ENCODE results near the gene TEF. TPM values are rescaled to one million over a fixed set of nuclear protein-coding genes. Genes with fewer than 3 reads are reported as not detected.

The TEF gene
- total RNA-seq, 1 donor from 2014 or later = 6.6 TPM

DNA sequence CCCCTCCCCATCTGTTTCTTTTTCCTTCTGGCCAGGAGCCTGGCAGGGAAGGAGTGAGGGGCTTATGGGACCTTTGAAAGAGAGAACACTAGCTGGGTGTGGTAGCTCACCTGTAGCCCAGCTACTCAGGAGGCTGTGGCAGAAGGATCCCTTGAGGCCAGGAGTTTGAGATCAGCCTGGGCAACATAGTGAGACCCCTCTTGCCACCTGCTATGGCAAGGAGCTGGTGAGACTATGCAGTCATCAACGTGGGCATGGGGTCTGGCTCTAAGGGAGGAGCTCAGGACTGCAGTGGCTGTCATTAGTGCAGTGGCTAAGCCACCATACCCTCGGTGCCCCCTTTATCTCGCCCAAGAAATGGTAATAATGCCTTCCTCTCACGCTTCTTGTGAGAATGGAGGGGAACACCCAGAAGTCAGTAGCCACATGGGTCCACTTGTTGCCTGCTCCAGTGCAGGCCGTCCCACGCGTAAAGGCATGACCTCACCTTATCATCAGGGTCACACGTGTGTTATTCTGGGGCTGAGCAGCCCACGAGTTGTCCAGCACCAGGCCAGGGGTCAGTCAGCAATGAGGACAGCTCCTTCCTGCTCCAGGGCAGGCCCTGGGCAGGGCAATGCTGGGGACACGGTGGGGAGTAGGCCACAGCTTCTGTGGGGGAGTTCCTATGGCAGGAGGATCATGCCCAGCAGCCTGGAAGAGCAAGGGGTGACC, 27.7 kb upstream of the TEF start:
- Mint-ChIP-seq H3K9me3 (ENCODE audit: unreplicated experiment) (no peaks in the 10 kb centered on the region), H3K27ac (ENCODE audit: unreplicated experiment) (peak overlapping the region; percentile 67), H3K4me3 (ENCODE audit: unreplicated experiment) (peak overlapping the region; percentile 15), H3K36me3 (ENCODE audit: low read depth, unreplicated experiment) (peaks cover 34% of the 10 kb centered on the region), H3K4me1 (ENCODE audit: unreplicated experiment) (peaks cover 6% of the 10 kb centered on the region), H3K27me3 (ENCODE audit: unreplicated experiment) (peaks cover 14% of the 10 kb centered on the region)
- no peak for DNase-seq (ENCODE audit: low spot score)
- TF ChIP-seq, protein P1, sequence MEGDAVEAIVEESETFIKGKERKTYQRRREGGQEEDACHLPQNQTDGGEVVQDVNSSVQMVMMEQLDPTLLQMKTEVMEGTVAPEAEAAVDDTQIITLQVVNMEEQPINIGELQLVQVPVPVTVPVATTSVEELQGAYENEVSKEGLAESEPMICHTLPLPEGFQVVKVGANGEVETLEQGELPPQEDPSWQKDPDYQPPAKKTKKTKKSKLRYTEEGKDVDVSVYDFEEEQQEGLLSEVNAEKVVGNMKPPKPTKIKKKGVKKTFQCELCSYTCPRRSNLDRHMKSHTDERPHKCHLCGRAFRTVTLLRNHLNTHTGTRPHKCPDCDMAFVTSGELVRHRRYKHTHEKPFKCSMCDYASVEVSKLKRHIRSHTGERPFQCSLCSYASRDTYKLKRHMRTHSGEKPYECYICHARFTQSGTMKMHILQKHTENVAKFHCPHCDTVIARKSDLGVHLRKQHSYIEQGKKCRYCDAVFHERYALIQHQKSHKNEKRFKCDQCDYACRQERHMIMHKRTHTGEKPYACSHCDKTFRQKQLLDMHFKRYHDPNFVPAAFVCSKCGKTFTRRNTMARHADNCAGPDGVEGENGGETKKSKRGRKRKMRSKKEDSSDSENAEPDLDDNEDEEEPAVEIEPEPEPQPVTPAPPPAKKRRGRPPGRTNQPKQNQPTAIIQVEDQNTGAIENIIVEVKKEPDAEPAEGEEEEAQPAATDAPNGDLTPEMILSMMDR (IDR thresholded peaks at IDR 0.05; ENCODE audit: unreplicated experiment) = no peak

DNA sequence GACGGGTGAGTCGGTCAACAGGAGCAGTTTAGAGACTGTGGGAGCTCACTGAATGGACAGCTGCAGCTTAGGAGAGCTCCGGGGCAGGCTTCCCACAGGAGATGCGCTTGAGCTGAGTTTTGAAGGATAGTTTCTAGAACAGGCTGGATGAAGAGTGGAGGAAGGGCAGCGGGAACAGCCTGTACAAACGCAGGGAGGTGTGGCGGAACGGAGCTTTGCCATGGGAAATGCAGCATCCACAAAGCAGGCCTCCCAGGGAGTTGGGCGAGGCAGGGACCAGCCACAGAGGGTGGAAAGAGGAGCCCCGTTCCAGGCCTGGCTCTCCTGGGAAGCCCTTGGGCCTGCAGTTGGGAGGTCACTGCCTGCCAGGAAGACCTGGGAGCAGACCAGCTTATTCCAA, 26.8 kb upstream of the TEF start:
- no peak overlapping the region for H3K27ac Mint-ChIP-seq (ENCODE audit: unreplicated experiment)
- peaks cover 30% of the 10 kb centered on the region for H3K36me3 Mint-ChIP-seq (ENCODE audit: low read depth, unreplicated experiment)
- no peaks in the 10 kb centered on the region for H3K9me3 Mint-ChIP-seq (ENCODE audit: unreplicated experiment)
- peaks cover 6% of the 10 kb centered on the region for H3K4me1 Mint-ChIP-seq (ENCODE audit: unreplicated experiment)
- peaks cover 13% of the 10 kb centered on the region for H3K27me3 Mint-ChIP-seq (ENCODE audit: unreplicated experiment)
- TF ChIP-seq, protein P1 (IDR thresholded peaks at IDR 0.05; ENCODE audit: unreplicated experiment) = no peak
- H3K4me3 Mint-ChIP-seq (ENCODE audit: unreplicated experiment) = no peak overlapping the region
- DNase-seq (ENCODE audit: low spot score) = no peak

DNA sequence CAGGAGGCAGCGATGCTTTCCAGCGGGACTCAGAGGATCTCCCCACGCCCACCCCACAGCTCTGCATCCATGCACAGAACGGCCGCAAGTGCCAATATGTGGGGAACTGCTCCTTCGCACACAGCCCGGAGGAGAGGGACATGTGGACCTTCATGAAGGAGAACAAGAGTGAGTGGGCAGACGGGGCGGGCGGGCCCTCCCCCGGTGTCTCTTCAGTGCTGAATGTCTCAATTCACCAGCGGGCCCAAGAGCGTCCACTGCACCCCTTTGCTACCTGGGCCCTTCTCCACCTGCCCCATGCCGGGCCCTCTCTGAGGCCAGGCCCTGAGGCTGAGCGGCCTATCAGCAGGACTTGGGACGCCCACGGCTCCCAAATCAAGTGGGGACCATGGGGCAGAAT, 25.8 kb upstream of the TEF start:
- TF ChIP-seq, protein P1 (IDR thresholded peaks at IDR 0.05; ENCODE audit: unreplicated experiment) = no peak
- Mint-ChIP-seq H3K9me3 (ENCODE audit: unreplicated experiment) (no peaks in the 10 kb centered on the region), H3K36me3 (ENCODE audit: low read depth, unreplicated experiment) (peaks cover 21% of the 10 kb centered on the region), H3K27ac (ENCODE audit: unreplicated experiment) (no peak overlapping the region), H3K27me3 (ENCODE audit: unreplicated experiment) (peaks cover 7% of the 10 kb centered on the region), H3K4me1 (ENCODE audit: unreplicated experiment) (no peaks in the 10 kb centered on the region), H3K4me3 (ENCODE audit: unreplicated experiment) (no peak overlapping the region)
- no peak for DNase-seq (ENCODE audit: low spot score)

DNA sequence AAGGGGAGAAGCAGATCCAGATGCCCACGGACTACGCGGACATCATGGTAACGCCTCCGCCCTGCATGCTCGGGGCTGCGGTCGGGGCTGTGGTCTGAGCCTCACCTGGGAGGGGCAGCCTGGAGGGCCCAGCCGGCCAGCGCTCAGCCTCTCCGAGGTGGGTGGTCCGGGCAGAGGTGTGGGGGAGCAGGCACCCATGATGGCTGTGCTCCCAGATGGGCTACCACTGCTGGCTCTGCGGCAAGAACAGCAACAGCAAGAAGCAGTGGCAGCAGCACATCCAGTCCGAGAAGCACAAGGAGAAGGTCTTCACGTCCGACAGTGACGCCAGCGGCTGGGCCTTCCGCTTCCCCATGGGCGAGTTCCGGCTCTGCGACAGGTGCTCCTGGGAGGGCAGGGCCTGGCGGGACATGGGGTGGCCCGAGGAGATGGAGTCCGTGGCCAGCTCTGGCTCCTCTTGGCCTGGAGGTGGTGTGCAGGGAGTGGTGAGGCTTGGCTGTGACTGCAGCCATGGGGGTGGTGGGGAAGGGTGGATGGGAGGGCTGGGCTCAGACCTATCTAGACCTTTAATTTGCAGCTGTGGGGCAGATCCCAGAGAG, 25.2 kb upstream of the TEF start:
- Mint-ChIP-seq H3K9me3 (ENCODE audit: unreplicated experiment) (no peaks in the 10 kb centered on the region), H3K27ac (ENCODE audit: unreplicated experiment) (no peak overlapping the region), H3K27me3 (ENCODE audit: unreplicated experiment) (peaks cover 7% of the 10 kb centered on the region), H3K4me3 (ENCODE audit: unreplicated experiment) (no peak overlapping the region), H3K36me3 (ENCODE audit: low read depth, unreplicated experiment) (peaks cover 20% of the 10 kb centered on the region), H3K4me1 (ENCODE audit: unreplicated experiment) (no peaks in the 10 kb centered on the region)
- no peak for DNase-seq (ENCODE audit: low spot score)
- TF ChIP-seq, protein P1 (IDR thresholded peaks at IDR 0.05; ENCODE audit: unreplicated experiment) = no peak

DNA sequence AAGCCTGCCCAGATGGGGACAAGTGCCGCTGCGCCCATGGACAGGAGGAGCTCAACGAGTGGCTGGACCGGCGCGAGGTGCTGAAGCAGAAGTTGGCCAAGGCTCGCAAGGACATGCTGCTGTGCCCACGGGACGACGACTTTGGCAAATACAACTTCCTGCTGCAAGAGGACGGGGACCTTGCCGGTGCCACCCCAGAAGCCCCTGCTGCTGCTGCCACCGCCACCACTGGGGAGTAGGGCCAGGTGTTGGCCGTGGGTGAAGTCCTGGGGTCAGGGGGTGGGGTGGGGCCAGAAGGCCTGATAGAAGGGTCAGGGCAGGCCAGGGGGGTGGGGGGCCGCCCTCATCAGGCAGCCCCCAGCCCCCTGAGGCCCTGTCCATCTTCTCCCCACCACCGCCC, 24.6 kb upstream of the TEF start:
- Mint-ChIP-seq H3K4me3 (ENCODE audit: unreplicated experiment) (no peak overlapping the region), H3K36me3 (ENCODE audit: low read depth, unreplicated experiment) (peaks cover 17% of the 10 kb centered on the region), H3K9me3 (ENCODE audit: unreplicated experiment) (no peaks in the 10 kb centered on the region), H3K4me1 (ENCODE audit: unreplicated experiment) (no peaks in the 10 kb centered on the region), H3K27me3 (ENCODE audit: unreplicated experiment) (peaks cover 7% of the 10 kb centered on the region), H3K27ac (ENCODE audit: unreplicated experiment) (no peak overlapping the region)
- TF ChIP-seq, protein P1 (IDR thresholded peaks at IDR 0.05; ENCODE audit: unreplicated experiment) = no peak
- no peak for DNase-seq (ENCODE audit: low spot score)

Measured in endothelial cell (in vitro differentiated cells).